Activated T-cell treated with anti-CD3 and anti-CD28 coated beads, Interleukin-2, amount 50 U/mL, for 4 hours (primary cell): ENCODE results near the gene SLC25A13. TPM values are rescaled to one million over a fixed set of nuclear protein-coding genes. Genes with fewer than 3 reads are reported as not detected.
"Not testable (repeated sequence)": the region's sequence is repeated elsewhere in the genome, so short reads cannot be mapped to it uniquely, and the experiment has no call there.

Experiments used
- ATAC-seq, 2 donors: fragments of 200-7000 bp; cut with Tn5 transposase; one replicate each; pipeline ENCODE4 v1.10.0; 2021
- DNase-seq: peaks from one replicate; pipeline ENCODE4 v3.0.0-alpha.2; 2020
- H3K27me3 Mint-ChIP-seq: one replicate; pipeline ENCODE4 v1.8.0; 2021; ENCODE audit warnings: low read depth, mixed read lengths
- H3K36me3 Mint-ChIP-seq: one replicate; pipeline ENCODE4 v1.8.0; 2022; ENCODE audit warnings: mixed read lengths; ENCODE audit not compliant: insufficient read depth
- H3K4me1 Mint-ChIP-seq: one replicate; pipeline ENCODE4 v1.8.0; 2021; ENCODE audit warnings: low read depth, mixed read lengths
- H3K4me3 Mint-ChIP-seq: one replicate; pipeline ENCODE4 v1.8.0; 2021; ENCODE audit warnings: mild to moderate bottlenecking, moderate library complexity, mixed read lengths
- H3K9me3 Mint-ChIP-seq: one replicate; pipeline ENCODE4 v1.8.0; 2021; ENCODE audit warnings: mixed read lengths
- total RNA-seq, 3 donors: library from RNA; stranded (reverse); gene quantifications; one replicate each; pipeline ENCODE4 v1.2.1, GENCODE V29; 2021

Gene SLC25A13
- total RNA-seq, 3 donors from 2014 or later, result 18.0 to 19.0 (median 18.3) TPM

GRCh38 chr7:96299496-96299895 is 22.4 kb downstream of the SLC25A13 start:
- Mint-ChIP-seq H3K27me3 (no peaks in the 10 kb centered on the region), H3K4me1 (peaks cover 30% of the 10 kb centered on the region), H3K36me3 (peaks cover 13% of the 10 kb centered on the region), H3K4me3 (no peak overlapping the region), H3K9me3 (no peaks in the 10 kb centered on the region)
- DNase-seq (no peak), ATAC-seq (no peak)

DNA sequence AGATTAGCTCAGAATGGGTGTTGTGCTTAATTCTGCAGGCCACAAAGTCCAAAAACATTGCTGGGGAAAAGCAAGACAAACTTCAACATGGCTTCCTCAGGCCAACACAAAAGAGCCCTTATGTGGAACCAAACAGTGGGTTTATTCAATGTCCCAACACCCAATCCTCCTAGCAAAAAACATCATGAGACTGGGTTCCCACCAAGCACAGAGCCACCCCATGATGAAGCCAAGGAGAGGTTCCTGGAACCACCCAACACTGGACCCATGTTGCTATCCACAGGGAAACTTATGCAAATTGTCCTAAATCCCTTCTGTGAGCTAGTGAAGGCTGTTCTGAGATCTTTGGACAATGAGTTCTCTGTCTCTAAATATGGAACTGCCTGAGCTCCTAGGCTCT is 24.0 kb downstream of the SLC25A13 start:
- Mint-ChIP-seq H3K27me3 (no peaks in the 10 kb centered on the region), H3K4me3 (no peak overlapping the region), H3K4me1 (peaks cover 14% of the 10 kb centered on the region), H3K36me3 (peaks cover 13% of the 10 kb centered on the region), H3K9me3 (no peaks in the 10 kb centered on the region)
- DNase-seq, result no peak
- ATAC-seq, result no peak

DNA sequence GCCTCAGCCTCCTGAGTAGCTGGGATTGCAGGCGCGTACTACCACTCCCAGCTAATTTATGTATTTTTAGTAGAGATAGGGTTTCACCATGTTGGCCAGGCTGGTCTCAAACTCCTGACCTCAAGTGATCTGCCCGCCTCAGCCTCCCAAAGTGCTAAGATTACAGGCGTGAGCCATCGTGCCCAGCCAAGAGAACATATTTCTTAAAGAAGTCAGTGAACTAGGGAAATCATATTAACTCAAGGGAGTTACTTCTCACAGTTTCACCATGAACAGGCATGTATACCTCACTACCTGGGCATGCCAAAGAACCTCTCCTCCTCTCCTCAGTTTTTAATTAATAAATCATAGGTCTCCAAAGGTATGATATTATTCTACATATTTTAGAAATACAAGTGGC is 24.5 kb downstream of the SLC25A13 start:
- ATAC-seq, H3K27me3 Mint-ChIP-seq, H3K9me3 Mint-ChIP-seq, DNase-seq, H3K4me3 Mint-ChIP-seq: not testable (repeated sequence)
- Mint-ChIP-seq H3K36me3 (peaks cover 13% of the 10 kb centered on the region), H3K4me1 (peaks cover 11% of the 10 kb centered on the region)

DNA sequence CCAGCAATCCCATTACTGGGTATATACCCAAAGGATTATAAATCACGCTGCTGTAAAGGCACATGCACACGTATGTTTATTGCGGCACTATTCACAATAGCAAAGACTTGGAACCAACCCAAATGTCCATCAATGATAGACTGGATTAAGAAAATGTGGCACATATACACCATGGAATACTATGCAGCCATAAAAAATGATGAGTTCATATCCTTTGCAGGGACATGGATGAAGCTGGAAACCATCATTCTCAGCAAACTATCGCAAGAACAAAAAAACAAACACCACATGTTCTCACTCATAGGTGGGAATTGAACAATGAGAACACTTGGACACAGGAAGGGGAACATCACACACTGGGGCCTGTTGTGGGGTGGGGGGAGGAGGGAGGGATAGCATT is 28.0 kb downstream of the SLC25A13 start:
- H3K36me3 Mint-ChIP-seq, result peaks cover 16% of the 10 kb centered on the region
- not testable (repeated sequence) for H3K27me3 Mint-ChIP-seq, H3K9me3 Mint-ChIP-seq, H3K4me1 Mint-ChIP-seq, ATAC-seq, DNase-seq, H3K4me3 Mint-ChIP-seq

GRCh38 chr7:96287559-96287958 is 34.3 kb downstream of the SLC25A13 start:
- ATAC-seq (no peak), DNase-seq (no peak)
- peaks cover 10% of the 10 kb centered on the region for H3K36me3 Mint-ChIP-seq
- peaks cover 45% of the 10 kb centered on the region for H3K4me1 Mint-ChIP-seq
- H3K27me3 Mint-ChIP-seq, result no peaks in the 10 kb centered on the region
- H3K9me3 Mint-ChIP-seq, result peaks cover 5% of the 10 kb centered on the region
- H3K4me3 Mint-ChIP-seq, result no peak overlapping the region

- Mint-ChIP-seq H3K9me3 (peaks cover 5% of the 10 kb centered on the region), H3K4me1 (peaks cover 44% of the 10 kb centered on the region), H3K27me3 (no peaks in the 10 kb centered on the region), H3K4me3 (no peak overlapping the region), H3K36me3 (peaks cover 10% of the 10 kb centered on the region)
- ATAC-seq, result no peak
- DNase-seq, result no peak
Observed at GRCh38 chr7:96287132-96287531, 34.8 kb downstream of the SLC25A13 start.

- no peaks in the 10 kb centered on the region for H3K27me3 Mint-ChIP-seq
- peaks cover 10% of the 10 kb centered on the region for H3K36me3 Mint-ChIP-seq
- H3K4me1 Mint-ChIP-seq, result peaks cover 42% of the 10 kb centered on the region
- H3K9me3 Mint-ChIP-seq, result peaks cover 5% of the 10 kb centered on the region
- ATAC-seq, result peak; percentile 39 to 52
- peak overlapping the region; percentile 50 for H3K4me3 Mint-ChIP-seq
- DNase-seq, result no peak
Observed at GRCh38 chr7:96285579-96285978, 36.3 kb downstream of the SLC25A13 start.

DNA sequence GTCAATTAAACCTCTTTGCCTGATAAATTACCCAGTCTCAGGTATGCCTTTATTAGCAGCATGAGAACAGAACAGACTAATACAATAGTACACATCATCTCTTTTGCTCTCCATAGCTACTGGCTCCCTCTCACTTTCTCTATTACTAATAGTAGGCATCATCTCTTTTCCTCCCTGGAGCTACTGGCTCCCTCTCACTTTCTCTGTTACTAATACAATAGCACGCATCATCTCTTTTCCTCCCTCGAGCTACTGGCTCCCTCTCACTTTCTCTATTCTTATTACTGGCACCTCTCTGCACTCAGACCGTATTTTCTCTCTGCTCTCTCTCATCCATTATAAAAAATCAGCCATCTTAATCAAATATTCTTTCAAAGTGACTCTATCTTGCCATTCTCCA is 37.1 kb downstream of the SLC25A13 start:
- peaks cover 5% of the 10 kb centered on the region for H3K9me3 Mint-ChIP-seq
- peaks cover 9% of the 10 kb centered on the region for H3K36me3 Mint-ChIP-seq
- ATAC-seq (peak; percentile 88 to 90), DNase-seq (no peak)
- H3K4me1 Mint-ChIP-seq, result peaks cover 40% of the 10 kb centered on the region
- H3K27me3 Mint-ChIP-seq, result no peaks in the 10 kb centered on the region
- H3K4me3 Mint-ChIP-seq, result peak overlapping the region; percentile 50

GRCh38 chr7:96284240-96284639 is 37.7 kb downstream of the SLC25A13 start:
- H3K27me3 Mint-ChIP-seq, result no peaks in the 10 kb centered on the region
- peaks cover 6% of the 10 kb centered on the region for H3K36me3 Mint-ChIP-seq
- ATAC-seq (no peak), DNase-seq (no peak)
- H3K4me1 Mint-ChIP-seq, result peaks cover 40% of the 10 kb centered on the region
- H3K9me3 Mint-ChIP-seq, result no peaks in the 10 kb centered on the region
- H3K4me3 Mint-ChIP-seq, result no peak overlapping the region

- H3K4me3 Mint-ChIP-seq, result no peak overlapping the region
- no peaks in the 10 kb centered on the region for H3K27me3 Mint-ChIP-seq
- peaks cover 7% of the 10 kb centered on the region for H3K36me3 Mint-ChIP-seq
- ATAC-seq (no peak), DNase-seq (no peak)
- H3K9me3 Mint-ChIP-seq, result no peaks in the 10 kb centered on the region
- peaks cover 40% of the 10 kb centered on the region for H3K4me1 Mint-ChIP-seq
Observed at GRCh38 chr7:96282835-96283234, 39.1 kb downstream of the SLC25A13 start.

DNA sequence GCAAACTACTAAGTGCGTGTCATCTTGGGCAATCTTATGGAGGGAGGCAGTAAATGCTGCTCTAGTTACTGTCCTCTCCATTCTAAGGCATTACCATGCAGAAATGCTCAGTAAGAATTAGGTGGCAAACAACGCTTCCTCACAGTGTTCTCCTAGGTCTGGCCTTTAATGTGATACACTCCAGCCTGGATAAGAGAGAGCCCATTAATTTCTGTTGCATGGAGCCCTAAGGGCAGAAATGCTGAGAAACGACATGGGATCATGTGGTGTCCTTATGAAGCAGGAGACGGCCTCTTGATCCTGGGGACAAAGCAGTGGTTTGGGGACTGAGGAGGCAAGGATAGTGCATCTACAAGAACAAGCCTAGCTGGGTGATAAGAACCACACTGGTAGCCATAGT is 44.0 kb downstream of the SLC25A13 start:
- Mint-ChIP-seq H3K36me3 (peaks cover 23% of the 10 kb centered on the region), H3K27me3 (no peaks in the 10 kb centered on the region), H3K4me3 (no peak overlapping the region), H3K9me3 (no peaks in the 10 kb centered on the region), H3K4me1 (no peaks in the 10 kb centered on the region)
- ATAC-seq, result no peak
- DNase-seq, result no peak

DNA sequence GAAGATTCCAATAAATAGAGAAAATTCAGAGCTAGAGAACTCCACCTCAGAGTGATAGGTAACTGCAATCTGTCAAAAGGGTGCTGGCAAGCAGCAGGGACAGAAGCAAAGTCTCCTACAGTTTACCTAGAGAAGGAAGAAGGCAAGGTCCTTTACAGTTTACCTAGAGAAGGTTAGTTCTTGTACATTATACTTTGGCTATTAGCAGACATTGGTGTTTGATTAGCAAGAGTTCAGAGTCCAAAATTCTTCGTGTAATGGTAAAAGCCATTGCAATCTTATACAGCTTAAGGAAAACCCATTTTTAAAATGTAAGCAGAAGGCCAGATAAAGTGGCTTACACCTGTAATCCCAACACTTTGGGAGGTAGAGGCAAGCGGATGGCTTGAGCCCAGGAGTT is 45.9 kb downstream of the SLC25A13 start:
- Mint-ChIP-seq H3K9me3 (no peaks in the 10 kb centered on the region), H3K4me3 (no peak overlapping the region), H3K36me3 (peaks cover 30% of the 10 kb centered on the region), H3K27me3 (no peaks in the 10 kb centered on the region), H3K4me1 (no peaks in the 10 kb centered on the region)
- ATAC-seq (no peak), DNase-seq (no peak)

DNA sequence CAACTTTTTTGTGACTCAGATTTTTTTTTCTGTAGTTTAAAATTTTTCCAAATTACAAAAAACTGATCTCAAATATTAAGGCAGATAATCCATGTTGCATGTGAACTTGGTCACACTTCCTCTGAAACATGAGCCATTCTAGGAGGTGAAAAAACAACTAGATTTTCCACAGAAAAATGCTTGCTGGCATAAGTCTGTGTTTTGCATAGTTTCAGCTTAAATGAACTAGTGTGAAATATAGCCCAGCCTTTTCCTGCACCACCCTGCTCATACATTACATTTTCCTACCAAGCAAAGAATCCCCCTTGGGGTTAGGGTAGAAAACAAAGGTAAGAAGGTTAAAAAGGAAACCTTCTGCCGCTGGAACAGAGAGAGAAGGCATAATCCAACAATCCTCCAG is 48.2 kb downstream of the SLC25A13 start:
- no peak overlapping the region for H3K4me3 Mint-ChIP-seq
- H3K4me1 Mint-ChIP-seq, result no peaks in the 10 kb centered on the region
- no peaks in the 10 kb centered on the region for H3K27me3 Mint-ChIP-seq
- H3K36me3 Mint-ChIP-seq, result peaks cover 37% of the 10 kb centered on the region
- ATAC-seq (no peak), DNase-seq (no peak)
- peaks cover 4% of the 10 kb centered on the region for H3K9me3 Mint-ChIP-seq

GRCh38 chr7:96269246-96269994 is 52.5 kb downstream of the SLC25A13 start:
- peaks cover 4% of the 10 kb centered on the region for H3K9me3 Mint-ChIP-seq
- peaks cover 2% of the 10 kb centered on the region for H3K4me1 Mint-ChIP-seq
- peaks cover 32% of the 10 kb centered on the region for H3K36me3 Mint-ChIP-seq
- DNase-seq (no peak), ATAC-seq (no peak)
- no peak overlapping the region for H3K4me3 Mint-ChIP-seq
- no peaks in the 10 kb centered on the region for H3K27me3 Mint-ChIP-seq

DNA sequence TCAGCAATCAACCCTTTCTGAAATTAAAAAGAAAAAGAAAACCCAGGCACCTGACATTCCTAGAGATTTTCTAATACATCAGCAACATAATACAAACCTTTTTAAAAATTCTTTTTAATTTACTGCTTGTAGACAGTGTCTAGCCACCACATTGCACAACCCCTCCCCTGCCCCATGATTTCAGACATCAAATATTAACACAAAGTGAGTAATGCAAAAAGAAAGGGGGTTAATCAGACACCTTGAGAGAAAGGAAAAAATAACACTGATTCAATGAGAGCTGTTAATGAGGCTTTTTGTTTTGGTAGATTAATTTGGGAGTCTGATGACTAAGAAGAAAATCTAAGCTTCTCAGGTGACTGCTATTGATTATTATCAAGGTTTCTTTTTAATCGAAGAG is 55.3 kb downstream of the SLC25A13 start:
- no peak overlapping the region for H3K4me3 Mint-ChIP-seq
- peaks cover 34% of the 10 kb centered on the region for H3K36me3 Mint-ChIP-seq
- peaks cover 4% of the 10 kb centered on the region for H3K9me3 Mint-ChIP-seq
- peaks cover 7% of the 10 kb centered on the region for H3K4me1 Mint-ChIP-seq
- ATAC-seq (no peak), DNase-seq (no peak)
- H3K27me3 Mint-ChIP-seq, result no peaks in the 10 kb centered on the region
